ENCODE data around the gene ETV6.

DNA sequence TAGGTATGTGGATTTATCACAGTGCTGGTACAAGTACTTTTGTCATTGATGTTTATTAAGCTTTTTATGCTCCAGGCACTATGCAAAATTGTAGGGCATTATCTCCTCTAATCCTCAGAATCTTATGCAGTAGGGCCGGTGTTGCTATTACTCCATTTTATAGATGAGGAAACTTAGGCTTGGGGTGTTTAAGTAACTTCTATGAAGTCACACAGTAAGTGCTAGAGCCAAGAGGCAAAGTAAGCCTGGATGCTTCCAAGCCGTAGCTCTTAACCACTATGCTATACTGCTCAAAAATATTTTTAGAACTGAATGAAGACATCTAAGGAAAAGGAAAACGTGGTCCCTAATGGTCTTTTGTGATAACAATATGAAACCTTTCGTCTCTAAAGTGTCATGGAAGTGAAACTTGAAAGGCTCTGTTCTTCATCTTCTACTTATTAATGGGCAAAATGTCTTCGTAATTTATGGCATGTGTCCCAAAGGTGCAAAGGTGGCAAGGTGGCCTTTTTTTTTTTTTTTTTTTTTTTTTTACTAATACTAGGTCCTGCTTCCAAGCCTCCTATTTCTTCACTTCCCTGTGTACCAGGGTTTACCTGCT, 85.2 kb downstream of the ETV6 start:
- TF ChIP-seq CTCF (IDR thresholded peaks at IDR 0.05) (no peak), POLR2A (IDR thresholded peaks at IDR 0.05) (no peak)

All from right lobe of liver (tissue), 4 donors.